Thyroid gland (tissue), 4 donors: Measurements from ENCODE around the gene CHST13.

ENCODE experiments used
- CTCF ChIP-seq, 6 experiments: fragments of 200-600 bp in 3 of 6; fragments of 450-650 bp in 3 of 6; sonication (generic) in 3 of 6; IDR thresholded peaks; one replicate each; pipeline ENCODE4 v1.5.1; 2016 to 2019; ENCODE audit warnings: antibody characterized with exemption in 6 of 6, mild to moderate bottlenecking in 2 of 6, inconsistent platforms in 1 of 6, moderate library complexity in 1 of 6
- POLR2A ChIP-seq, 2 donors: fragments of 450-650 bp; IDR thresholded peaks; one replicate each; pipeline ENCODE4 v1.6.1; 2017; ENCODE audit warnings: antibody characterized with exemption in 2 of 2, mild to moderate bottlenecking in 2 of 2, moderate library complexity in 1 of 2

GRCh38 chr3:126551121-126551838, 27.3 kb downstream of the CHST13 start:
- TF ChIP-seq CTCF (IDR thresholded peaks at IDR 0.05): no peak
- TF ChIP-seq POLR2A (IDR thresholded peaks at IDR 0.05): no peak
